DMS53 (cell line): Measurements from ENCODE around the gene NR3C1.

ENCODE experiments used
- DNase-seq: peaks from one replicate; lab custom pipeline; 2025; lab: John Stamatoyannopoulos, UW

NR3C1 gene

DNA sequence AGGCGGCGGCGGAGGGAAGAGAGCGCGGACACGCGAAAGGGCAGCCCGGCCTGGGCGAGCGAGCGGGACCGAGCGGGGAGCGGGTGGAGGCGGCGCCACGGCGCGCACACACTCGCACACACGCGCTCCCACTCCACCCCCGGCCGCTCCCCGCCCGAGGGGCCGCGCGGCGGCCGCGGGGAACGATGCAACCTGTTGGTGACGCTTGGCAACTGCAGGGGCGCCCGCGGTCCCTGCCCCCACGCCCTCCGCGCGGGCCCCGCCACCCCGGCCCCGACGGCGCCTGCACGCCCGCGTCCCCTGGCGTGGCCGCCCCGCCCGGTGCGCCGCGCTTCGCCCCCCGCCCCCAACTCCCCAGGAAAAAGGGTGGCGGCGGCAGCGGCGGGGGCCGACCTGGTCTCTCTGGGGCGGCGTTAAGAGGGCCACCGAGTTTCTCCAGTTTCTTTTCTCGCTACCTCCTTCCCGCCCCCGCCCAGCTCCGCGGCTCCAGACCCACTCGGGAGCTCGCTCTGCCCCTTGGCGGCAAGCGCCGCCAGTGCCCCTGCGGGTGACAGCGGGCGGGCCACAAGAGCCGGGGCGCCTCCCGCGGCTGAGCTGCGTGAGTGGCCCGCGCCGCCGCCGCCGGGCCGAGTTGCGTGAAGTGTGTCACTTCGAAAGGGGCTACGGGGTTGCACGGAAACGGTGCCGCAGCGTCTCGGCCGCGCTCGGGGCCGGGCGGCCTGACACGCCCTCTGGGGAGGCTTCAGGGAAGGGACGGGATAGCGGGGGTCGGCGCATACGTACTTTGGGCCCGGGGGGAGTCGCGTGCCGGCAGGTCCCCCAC is at the start of gene NR3C1:
Gene NR3C1 (minus strand): TSS at position 94 of the 823 bp plus-strand sequence. CDS start 2,847 bp downstream, outside the sequence.
- peak; percentile 96 for DNase-seq

DNA sequence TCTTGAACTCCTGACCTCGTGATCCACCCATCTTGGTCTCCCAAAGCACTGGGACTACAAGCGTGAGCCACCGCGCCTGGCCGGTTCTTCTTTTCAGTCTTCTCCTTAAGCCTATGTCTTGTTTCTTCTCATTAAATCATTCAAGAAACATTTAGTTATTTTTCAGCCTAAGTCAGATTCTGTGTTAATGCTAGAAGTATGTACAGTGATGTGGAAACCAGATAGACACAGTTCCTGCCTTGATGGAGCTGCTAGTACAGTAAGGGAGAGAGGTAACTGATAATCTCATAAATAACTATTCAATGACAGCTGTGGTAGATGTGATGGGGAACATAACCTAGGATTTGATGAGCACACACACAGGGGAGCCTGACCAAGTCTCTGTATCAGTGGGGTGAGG is 46.3 kb upstream of the NR3C1 start:
- no peak for DNase-seq

DNA sequence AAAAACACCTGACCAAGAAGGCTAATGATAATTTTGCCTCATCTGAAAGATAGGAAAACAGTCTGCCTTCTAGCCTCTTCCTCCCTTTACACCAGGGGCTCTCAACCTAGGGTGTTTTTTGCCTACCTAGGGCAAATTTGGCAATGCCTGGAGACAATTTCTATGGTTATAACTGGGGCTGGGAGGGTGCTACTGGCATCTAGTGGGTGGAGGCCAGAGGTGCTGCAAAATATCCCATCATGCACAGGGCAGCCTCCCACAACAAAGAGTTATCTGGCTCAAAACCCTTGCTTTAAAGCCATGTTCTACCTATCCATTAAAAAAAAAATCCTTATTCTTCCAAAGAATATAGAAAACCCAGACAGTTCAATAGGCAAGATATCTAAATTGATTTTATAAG is 45.0 kb upstream of the NR3C1 start:
- DNase-seq = peak; percentile 38

DNA sequence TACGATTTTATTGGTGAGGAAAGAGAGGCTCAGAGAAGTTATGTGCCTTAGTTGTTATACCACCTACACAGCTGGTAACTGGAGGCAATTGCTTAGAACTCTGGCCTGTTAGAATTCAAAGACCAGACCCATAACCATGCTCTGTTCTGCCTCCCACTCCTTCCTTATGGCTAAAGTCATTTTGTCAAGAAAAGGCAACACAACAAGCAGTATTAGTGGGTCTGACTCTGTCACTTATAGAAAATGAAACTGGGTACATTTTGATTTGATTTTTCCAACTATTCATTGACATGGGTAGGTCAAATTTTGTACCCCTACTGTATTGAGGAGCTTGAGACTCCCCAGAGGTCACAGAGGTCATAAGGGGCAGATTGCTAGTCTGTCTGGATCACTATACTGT is 44.5 kb upstream of the NR3C1 start:
- DNase-seq = no peak

DNA sequence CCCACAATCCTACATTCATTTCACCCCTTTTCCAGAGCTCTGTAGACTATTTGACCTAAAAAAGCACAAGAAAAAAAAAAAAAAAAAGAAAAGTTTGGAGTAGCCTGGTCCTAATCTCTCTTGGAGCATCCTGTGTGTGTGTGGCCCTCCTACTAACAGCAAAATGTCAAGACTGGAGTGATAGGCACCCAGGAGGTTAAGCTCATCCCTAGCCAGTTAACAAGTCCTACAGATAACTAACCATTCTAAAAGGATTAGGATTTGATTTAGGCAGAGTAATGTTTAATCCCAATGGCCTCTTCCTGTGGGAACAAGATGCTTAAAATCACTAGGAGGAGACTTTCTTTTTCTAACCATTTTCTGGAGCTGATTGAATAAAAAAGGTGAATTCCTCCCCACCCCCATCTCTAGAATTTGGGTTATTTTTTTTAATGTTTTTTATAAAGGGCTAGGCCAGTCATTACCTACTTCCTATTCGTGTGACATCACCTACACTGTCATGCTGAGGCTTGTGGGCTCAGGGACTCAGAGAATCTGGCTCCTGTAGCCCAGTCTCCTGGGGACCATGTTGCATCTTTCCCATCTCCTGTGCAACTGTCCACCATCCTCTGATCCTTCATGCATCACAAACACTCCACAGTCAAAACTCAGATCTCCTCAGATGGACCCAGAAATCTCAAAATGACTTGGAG is 43.2 kb upstream of the NR3C1 start:
- no peak for DNase-seq

DNA sequence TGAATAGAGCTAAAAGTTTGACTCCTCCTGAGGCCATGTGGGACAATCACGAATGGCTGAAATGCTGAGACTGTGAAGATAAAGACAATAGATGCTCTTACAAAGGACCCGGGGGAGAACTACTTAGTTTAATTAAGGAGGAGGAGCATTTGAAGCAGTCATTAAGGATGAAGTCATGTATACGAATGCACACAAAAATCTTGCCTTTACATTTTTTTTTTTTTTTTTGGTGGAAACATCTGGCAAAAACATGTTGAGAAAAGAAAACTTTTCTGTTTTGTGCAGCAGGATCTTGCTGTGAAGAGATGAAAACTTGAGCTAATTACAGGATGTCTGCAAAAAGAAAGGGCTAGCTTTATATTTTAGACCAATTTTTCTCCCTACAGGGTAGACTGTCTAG is 42.3 kb upstream of the NR3C1 start:
- no peak for DNase-seq

DNA sequence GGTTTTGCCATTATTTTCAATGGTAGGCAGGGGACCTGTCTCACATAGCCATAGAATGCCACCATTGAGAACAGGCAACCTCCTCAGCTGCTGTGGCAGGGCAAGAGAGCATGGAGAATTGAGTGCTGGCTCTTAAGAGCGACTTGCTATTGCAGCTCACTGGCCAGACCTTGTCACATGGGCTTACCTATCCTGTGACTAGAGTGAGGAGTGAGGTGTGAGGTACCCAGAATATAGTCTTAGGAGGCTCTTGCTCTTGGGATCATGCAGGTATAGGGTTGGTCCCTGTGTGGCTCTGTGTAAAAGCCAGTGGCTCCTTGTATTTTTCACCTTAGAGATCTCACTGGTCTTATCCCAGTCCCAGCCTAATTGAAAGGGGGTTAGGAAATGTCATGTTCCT is 39.8 kb upstream of the NR3C1 start:
- DNase-seq = no peak

DNA sequence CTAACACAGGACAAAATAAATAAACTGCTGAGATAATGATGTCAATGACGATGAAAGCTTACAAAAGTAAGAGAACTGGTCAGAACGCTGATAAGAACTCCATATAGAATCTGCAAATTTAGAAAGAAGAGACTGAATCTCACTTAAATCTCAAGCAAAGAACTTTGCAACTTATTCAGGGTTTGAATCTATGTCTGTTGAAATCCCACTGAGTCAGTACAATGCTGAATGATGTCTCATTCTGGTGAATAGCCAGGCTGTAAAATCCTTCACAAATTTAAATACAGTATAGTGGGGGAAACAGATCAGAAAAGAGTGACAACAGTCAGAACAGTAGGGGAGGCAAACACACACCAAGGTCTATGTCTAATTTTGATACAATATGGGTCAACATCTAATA is 38.9 kb upstream of the NR3C1 start:
- DNase-seq = no peak

DNA sequence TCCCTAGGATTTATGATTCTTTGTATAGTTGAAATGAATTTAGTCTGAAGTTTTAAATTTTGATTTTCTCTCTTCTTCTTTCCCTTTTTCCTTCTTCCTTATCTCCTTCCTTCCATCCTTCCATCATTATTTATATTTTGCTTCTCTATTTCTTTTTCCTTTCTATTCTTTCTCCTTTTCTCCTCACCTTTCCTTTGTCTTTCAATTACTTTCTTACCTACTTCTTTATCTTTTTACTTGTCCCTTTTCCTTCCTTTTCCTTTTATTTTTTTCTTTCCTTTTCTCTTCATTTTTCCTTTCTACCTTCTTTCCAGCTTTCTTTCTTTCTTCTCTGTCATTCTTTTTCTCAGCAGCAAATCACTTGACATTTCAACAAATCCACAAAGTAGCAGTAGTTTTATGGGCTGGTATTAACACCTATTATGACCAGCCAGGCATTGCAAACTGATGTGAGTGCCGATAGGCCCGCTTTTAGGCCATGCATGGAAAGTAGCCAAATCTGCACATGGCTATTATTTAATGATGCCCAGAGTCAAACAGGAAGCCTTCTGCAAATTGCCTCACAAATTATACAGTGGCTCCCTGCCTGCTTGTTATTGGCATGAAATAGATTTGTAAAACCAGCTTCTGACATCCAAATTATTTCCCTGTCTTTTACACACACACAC is 37.1 kb upstream of the NR3C1 start:
- DNase-seq = no peak

DNA sequence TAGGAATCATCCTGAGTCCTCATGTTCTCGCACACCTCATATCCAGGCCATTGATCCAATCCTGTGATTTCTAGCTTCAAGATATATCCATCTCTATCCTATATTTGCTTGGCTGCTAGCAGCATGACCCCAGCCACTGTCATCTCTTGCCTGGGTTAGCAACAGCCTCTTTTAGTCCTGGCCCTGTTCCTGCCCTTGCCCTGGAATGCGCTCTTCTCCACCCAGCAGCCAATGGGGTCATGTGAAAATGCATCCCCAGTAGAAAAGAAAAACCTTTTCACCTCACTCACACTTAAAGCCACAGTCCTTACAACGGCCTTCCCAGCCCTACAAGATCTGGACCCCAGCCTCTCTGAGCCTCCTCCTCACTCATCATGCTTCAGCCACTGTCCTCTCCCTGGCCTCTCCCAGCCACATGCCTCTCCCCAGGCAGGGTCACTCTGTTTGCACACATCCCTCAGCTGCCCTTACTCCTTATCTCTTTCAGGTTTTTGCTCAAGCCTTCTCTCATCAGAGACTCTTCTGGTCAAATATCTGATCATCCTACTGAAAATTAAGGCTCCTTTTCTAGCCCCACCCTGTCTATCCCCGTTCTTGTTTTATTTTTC is 34.3 kb upstream of the NR3C1 start:
- DNase-seq = no peak

DNA sequence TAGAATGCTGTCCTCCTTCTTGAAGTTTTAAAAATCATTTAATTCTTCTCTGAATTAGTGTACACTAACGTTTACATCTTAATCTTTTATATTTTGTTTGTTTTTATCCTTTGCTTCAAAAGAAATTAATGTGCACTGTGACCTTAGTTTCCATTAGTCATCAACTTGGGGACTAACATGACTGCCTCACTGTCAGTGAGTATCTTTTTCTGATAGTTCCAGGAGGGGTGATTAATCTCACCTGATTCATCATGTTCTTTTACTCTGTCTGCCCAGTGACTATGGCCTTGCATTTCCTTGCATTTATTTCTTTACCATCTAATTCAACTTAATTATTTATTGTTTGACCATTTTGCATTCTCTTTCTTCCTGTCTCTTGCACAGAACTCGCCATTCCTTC is 33.4 kb upstream of the NR3C1 start:
- no peak for DNase-seq

DNA sequence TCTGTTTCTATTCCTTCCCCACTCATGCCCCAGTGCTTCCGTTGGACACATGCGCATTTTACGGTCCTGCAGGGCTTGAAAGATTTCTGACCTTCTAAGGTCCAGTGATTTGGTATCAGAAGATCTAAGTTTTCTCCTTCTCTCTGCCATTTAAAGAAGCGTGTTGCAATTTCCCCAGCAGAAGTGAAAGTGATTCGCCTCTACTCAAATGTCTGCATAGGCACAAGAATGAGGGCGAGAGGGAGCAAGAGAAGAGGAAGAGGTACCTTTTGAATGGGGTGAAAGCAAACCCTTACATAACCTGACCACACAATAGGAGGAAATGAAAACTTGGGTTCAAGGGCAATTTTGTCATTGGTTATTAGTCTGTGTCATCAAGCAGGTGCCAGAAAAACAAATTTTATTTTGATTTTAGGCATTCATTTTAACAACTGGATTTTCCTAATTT is 31.7 kb upstream of the NR3C1 start:
- no peak for DNase-seq

DNA sequence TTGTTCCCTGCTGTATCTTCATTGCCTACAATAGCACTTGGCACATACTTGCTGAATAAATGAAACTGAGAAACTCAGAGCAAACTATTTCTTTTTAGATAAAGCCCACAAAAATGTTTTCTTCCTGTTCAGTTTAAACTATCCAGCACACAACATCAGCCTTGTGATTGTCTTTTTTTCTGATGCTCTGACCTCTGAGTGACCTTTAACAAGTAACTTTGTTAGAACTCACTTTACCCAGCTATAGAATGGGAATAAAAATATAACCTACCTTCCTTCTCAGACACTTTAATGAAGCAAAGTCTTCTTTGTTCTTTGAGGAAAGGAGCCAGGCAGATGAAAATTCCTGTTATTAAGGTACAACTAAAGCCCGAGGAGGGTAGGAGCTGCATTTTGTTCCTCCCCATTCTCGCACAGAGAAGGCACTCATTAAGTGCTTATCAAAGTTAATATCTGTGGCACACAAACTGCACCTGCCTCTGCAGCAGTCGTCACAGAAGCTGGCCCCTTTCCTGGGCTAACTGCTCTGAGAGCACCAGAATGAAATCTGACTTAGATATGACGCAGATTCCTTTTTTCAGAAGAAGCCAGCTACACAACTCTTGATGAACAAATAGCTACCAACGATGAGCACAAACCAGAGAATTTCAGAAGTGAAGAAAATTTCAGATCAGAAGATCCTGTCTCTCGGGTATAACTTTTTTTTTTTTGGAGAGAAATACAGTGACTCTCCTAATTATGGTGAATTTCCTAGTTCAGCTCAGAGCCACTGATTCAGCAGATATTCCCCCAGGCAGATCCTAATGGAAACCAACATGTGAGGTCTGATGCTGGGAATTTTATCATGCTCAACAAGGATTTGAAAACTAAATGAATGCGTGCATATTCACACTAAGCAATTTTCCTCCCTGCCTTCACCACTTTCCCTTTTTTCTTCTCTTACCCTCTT is 31.0 kb upstream of the NR3C1 start:
- DNase-seq = no peak

DNA sequence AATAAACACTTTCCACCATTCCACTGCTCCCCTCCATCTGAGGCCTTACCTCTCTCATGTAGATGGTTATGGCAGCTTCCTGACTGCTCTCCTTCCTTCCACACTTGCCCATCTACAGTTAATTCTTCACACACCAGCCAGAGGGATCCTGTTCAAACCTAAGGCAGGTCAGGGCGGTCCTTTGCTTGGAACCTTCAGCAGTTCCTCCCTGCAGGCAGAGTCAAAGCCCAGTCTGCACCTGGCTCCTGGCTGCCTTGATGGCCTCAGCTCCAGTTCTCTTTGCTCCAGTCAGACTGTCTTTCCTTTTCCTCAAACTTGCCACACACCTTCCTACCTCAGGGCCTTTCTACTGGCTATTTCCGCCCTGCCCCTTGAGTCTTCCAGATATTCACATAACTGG is 30.2 kb upstream of the NR3C1 start:
- DNase-seq = peak; percentile 25

DNA sequence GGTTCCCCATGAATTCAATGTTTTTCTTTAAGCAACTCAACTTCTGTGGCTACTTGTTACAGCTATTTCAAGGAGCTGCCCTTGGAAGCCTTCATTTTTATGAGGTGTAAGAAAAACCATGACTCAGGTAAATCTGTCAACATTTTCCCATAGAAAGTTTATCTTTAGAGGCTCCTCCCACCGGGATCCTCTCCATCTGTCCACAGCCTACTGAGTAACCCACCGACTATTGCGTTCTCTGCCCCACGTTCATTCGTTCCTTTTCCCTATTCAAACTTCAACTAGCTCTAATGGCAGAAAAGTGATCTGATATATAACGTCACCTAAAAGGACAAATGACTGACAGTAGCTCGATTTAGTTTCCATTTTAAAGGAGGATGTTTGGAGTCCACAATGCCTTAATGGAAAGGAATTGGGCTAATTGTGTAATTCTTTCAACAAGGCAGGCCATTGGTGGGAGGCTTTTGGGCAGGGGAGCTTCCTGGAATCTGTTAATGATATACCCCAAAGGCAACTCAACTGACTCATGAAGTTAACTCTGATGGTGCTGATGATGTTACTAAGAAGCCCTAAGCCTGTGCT is 29.3 kb upstream of the NR3C1 start:
- DNase-seq = no peak

DNA sequence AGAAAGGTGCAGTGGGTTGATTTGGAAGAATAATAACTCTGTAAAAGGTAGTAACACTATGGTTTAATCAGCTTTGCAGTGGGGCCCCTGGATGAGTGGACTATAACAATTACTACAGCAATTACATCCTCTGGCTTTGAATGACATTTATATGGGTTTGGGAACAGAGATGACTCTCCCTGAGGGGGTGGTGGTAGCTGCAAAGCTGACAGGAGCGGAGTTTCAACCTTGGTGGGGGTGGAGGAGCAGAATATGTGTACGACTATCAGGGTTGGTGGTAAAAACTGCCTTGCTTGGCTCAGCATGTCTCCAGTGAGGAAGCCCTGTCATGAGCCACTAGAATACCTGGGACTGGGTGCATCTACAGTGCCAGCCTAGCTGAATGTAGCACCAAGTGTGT is 28.3 kb upstream of the NR3C1 start:
- no peak for DNase-seq

DNA sequence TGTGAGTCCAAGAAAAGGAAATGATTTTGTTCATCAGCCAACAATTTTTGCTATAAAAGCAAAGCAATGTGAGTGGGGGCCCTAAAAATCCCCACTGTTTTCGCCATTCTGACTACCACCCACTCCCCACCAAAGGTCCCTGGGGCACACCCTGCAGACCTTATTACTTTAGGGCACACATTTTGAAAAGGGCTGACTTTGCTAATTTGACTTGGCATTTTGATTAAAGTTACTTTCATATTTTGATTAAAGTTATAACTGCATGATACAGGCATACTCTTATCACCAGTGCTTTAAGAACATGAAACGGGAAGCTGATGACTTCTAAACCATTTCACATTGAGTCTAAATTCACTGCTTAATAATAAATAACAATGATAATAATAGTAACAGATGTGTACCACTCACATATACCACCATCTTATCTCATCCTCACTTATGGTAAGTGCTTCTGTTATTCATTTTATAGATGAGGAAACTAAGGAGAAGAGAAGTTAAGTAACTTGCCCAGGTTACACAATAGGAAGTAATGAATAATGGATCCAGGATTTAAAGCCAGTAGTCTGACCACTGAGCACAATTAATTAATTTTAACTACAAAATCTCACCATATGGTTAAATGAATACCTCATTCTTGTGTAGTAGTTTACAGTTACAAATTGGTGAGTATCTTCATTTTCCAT is 25.4 kb upstream of the NR3C1 start:
- no peak for DNase-seq

DNA sequence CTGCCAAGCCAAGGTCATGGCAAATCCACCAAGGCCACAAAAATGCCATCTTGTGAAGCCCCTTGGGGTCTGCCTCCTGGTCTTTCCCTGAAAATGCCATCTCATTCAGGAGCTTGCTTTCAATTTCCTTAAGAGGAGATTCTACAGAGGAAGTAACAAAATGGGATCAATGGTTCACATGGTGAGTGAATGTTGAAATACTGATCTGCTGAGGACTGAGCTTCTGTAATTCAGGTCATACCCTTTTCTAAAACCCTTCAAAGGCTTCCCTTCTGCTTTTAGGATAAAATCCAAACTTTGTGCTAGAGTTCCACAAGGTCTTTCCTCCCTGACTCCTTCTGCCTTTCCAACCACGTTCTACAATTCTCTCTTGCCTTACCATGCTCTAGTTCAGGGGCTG is 24.7 kb upstream of the NR3C1 start:
- DNase-seq = no peak

DNA sequence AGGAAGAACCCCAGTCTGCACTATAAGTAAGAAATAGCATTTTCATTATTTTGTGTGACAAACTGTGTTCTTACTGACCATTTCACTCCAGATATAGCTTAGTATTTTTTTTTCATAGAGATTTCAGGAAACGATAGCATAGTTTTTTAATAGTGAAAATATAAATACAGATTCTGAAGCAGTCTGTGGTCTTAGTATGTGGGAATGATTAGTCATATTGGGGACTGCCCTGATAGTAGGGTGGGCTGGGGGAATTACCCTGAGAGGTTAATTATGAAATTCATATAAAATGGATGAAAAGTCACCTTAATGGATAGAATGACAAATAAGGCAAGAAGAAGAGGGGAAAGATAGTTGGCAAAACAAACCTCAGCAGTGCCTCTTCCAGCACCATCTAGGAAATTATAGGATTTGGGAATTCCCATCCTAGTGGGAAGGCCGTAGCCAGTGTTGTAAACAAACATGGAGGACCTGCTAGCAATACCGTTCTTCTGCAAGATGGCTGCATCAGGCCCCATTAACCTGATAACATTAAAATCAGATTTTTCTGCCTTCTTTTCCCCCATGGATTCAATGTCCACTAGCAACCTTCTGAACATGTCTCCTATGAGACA is 23.7 kb upstream of the NR3C1 start:
- no peak for DNase-seq

DNA sequence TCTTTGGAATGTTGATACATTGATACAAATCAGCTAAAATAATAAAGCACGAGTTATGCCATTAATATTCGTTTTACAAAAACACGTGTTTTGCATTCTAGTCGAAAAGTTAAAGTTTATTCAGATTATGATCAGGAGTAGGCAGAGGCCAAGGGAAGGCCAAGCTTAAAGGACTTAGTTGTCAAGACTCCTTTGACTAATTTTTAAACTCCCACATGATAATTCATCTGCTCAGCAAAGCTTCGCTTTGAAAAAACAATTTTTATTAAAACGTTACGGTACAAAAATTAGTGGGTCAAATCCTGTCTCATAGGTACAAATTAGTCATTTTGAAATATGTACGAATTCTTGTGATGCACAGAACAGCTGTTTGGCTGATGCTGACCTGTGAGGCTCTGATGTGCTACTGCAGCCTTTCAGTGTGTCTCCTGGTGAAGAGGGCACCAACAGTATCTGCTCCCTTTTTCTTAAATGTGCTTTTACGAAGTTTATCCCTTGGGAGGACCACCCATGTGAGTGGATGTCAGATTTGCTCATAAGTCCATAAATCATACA is 23.0 kb upstream of the NR3C1 start:
- DNase-seq = no peak
